ENCODE measurements around the gene DLX2.

DLX2 gene

DNA sequence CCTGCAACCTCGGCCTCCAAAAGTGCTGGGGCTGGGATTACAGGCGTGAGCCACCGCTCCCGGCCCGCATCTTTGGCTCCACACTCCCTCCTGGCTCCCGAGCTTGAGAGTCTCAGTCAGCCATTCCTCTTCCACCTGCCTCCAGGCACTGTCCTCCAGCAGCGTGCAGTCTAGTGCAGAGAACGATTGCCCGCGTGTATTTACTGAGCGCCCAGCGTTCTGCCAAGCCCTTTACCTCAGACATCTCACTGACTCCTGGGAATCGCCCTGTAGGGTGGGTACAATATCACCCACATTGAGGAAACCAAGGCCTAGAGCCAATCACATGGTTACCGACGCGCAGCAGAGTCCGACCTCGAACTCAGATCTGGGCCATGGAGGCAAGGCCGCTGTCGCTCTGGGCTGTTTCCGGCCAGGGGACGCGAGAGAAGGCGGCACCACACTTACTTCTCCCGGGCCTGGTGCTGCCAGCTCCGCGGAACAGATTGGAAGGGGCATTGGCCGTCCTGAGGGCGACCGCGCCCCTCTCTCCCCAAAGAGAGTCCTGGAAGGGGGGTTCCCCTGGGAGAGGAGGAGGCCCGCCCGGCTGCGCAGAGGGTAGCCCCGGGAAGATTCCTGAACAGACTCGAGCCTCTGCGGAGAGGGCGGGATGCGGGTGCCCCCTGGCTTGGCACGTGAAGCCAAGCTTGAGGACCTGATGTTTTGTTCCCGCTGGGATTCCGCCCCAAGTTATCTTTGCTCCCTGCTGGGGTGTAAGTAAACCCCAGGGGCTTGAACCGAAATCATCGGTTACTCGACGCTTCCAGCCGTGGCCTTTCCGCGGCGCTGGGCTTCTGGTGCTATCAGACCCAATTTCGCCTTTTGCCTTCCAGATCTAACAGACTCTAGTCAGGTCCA is 5.2 kb upstream of the DLX2 start:
- DNase-seq (ENCODE audit: low read depth), result no peak

DNA sequence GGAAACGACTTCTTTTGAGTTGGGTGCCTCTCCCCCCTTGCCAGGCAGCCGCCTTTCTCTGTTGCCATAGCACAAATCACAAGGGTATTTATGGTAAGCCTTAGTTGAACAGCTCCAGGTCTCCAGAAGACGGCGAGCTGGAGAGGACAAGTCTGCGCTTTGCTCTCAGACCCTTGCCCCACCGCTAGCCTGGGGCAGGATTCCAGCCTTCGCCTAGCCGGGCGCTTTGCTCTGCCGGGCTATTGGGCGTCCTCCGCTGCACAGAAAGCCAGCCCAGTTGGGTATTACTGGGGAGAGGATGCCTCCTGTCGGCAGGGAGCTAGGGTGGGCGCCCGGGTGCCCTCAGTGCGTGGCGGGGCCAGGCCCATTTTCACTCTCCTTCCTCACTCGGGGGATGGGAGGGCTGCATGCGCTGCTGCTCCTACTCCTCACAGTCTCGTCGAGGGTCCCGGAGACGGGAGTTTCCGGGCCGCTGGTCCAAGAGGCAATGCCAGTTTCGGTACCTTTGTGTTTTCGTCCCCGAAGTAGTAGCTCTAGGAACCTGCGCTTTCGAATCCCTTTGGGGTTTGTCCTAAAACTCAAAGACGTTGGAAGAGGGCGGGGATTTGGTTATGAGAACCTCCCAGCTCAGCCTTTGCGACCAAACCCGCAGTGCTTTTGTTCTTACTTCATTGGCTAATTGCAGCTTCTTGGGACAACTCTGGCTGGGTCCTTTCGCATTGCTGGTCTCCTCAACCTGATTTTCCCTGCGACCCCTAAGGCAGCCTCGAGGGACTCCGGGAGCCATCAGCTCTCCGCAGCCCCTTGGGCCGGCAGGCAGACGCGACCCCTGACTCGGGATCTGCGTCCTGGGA is 3.6 kb upstream of the DLX2 start:
- DNase-seq (ENCODE audit: low read depth), result no peak

DNA sequence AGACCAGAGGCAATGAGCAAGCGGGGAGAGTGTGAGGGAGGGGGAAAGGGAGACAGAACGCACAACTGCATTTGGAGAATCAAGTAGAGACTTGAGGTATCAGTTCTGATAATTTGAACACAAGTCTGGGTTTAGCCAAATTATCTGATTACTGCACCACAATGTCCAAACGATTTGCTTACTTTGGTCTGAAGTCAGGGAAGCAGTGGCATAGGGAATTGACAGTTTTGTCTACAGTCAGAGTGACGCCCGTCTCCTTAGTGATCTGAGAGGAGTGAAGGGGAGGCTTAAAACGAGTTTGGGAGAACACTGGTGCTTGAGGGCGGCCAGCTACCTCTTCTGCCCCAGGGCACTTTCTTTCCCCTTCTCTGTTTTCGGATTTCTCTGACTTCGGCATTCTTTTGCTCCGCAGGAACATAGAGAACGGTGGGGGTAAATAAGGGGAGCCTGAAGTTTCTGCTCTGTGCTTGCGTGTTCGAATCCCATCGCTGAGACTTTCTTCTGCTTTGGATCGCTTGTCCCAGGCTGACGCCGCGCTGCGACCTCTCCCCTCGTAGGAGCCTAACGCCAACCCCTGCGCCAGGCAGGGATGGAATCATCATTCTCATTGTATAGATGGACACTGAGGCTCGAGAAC is 2.9 kb upstream of the DLX2 start:
- no peak for DNase-seq (ENCODE audit: low read depth)

GRCh38 chr2:172103471-172104272 is 972 bp upstream of the DLX2 start:
- DNase-seq (ENCODE audit: low read depth), result peak; percentile 32

- DNase-seq (ENCODE audit: low read depth), result no peak
Observed at GRCh38 chr2:172101821-172102390, 794 bp downstream of the DLX2 start.

GRCh38 chr2:172100935-172101820 is 1.5 kb downstream of the DLX2 start:
- DNase-seq (ENCODE audit: low read depth), result no peak

DNA sequence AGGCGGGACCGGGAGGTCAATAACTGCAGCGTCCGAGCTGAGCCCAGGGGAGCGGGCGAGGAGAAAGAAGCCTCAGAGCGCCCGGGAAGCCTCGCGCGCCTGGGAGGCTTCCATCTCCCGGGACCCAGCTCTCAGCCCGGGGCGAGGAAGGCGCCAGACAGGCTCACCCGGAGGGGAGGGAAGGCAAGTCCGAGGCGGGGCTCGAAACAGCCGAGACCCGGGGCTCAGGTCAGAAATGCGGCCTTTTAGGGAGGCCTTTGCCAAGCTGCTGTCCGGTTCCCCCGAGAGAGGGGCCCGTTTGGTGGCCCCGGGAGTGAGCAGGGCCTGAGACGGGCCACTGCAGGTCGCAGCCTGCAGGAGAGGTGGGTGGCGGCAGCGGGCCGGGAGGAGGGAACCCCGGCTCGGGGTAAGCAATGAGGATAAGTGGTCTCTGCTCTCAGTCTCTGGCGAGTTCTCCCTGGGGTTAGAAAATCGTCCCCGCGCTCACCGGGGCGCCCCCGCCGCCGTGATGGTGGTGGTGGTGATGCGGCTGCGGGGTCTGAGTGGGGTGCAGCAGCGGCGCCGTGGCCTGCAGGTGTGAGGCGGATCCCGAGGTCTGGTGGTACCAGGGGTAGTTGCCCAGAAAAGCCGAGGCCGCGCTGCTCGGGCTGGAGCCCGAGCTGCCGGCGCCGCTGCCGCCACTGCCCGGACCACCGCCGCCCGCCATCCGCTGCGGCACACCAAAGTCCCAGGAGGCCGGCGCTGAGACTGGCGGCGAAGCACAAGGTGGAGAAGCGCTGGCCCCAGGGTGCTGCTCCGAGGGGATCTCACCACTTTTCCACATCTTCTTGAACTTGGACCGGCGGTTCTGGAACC is 2.4 kb downstream of the DLX2 start:
- DNase-seq (ENCODE audit: low read depth), result no peak

DNA sequence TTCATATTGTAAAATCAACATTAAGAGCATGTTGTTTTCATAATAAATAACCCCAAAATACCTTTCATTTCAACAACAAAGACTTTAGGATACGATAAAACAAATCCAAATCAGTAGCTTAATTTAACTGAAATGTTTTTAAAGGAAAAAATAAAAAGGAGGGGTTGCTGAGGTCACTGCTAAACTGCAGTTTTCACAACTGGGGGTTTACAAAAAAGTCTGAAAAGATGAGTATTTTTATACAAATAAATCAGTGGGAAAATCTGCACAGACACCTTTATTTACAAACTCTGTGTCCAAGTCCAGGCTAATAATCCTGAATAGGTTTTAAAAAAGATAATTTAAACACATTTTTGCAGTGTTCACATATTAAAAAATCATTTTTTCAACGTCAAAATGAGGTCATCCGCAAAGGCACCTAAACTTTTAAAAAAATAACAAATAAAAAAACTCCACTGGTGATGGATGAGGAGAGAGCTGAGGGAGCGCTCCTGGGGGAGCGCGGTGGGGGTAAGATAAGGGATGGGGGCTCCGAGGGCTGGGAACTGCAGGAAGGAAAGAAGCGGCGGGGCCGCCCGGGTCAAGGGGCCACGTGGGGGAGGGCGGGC is 3.1 kb downstream of the DLX2 start:
- no peak for DNase-seq (ENCODE audit: low read depth)

DNA sequence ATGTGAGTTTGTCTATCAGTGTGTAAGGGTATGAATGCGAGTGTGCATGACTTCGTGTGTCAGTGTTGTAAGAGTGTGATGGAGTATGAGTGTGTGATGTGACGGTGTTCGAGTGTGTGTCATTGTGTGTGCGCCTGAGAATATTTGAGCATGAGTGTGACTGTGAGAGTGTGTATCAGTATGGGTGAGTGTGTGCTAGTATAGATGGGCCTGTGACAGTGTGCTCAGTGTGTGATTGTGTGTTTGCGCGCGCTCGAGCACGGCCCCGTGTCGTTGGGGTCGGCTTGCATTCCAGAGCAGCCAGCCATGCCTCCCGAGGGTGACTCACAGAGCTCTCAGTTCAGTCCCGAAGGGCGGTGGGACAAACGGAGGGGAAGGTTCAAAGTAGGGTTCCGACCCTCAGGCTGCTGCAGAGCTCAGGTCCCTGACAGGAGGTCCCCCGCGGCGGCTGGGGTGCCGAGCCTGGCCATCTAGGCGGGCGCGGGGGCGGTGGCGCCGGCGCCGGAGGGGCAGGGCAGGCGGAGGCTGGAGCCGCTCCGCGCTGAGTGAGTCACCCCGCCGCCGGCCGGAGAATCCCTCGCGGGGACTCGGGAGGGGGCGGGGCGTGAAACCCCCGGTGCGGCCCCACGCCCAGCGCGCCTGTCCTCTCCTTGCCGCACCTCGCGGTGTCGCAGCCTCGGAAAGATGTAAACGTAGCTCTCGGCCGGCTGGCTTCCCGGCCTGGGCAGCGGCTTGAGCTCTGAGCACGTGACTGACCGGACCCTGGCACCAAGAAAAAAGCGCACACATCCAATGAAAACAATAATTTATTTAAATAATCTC is 3.8 kb downstream of the DLX2 start:
- no peak for DNase-seq (ENCODE audit: low read depth)

- DNase-seq (ENCODE audit: low read depth), result no peak
Observed at GRCh38 chr2:172098287-172098649, 4.4 kb downstream of the DLX2 start.

DNA sequence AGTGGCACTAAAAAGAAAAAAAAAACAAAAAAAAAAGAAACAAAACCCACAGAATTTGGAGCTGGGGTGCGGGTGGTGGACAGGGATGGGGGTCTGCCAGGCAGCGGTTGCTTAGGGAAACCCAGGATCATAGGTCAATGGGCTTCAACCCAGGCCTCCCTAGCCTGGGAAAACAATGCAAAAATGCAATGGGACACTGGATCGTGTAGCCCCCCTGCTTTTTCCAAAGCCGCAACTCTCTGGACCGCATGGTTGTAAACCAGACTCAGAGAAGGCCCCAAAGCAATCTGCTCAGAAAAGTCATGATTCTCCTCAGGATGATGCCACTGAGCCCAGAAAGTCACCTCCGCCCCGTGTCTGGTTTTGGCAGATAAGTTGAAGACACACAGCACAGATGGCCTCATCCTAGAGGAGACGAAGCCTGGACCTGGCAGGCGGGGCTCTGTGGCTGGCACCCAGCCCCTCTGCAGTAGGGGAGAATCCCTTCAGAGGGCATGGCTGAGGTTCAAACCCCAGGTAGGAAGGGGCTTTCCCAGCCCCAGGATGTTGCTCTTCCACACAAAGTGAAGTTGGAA is 5.1 kb downstream of the DLX2 start:
- DNase-seq (ENCODE audit: low read depth), result no peak

GRCh38 chr2:172096626-172097547 is 5.8 kb downstream of the DLX2 start:
- DNase-seq (ENCODE audit: low read depth), result no peak

DNA sequence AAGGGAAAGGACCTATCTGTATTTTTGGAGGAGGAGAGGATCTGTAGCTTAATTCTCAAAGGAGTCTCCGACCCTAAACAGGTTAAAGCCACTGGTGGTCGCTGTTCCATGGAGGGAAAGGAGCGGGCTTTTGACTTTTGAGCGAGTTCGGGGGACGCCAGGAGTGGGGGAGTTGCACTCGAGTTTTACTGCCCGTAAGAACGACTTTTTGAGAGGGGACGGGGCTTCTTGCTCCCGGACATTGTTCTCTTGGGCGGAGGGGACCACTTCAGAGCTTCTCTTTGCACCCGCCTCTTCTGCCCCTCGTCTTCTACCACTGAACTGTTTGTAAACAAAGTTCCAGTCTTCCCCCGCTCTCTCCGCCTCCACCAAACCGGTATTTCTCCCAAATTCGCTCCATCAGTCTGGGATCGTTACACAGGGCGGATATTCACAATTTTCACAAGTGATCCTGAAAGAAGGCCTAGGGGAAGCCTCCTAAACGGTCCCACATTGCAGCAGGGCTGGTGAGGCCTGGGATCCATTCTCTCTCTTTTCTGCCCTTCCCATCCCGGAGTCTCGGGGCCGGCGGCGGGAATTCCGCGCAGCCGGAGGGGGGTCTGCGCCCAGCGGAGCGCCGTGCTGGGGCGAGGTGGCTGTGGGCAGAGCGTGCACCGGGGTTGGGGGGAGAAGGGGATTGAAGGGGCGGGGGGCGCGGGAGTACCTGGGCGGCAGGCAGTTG is 6.6 kb downstream of the DLX2 start:
- no peak for DNase-seq (ENCODE audit: low read depth)

DNA sequence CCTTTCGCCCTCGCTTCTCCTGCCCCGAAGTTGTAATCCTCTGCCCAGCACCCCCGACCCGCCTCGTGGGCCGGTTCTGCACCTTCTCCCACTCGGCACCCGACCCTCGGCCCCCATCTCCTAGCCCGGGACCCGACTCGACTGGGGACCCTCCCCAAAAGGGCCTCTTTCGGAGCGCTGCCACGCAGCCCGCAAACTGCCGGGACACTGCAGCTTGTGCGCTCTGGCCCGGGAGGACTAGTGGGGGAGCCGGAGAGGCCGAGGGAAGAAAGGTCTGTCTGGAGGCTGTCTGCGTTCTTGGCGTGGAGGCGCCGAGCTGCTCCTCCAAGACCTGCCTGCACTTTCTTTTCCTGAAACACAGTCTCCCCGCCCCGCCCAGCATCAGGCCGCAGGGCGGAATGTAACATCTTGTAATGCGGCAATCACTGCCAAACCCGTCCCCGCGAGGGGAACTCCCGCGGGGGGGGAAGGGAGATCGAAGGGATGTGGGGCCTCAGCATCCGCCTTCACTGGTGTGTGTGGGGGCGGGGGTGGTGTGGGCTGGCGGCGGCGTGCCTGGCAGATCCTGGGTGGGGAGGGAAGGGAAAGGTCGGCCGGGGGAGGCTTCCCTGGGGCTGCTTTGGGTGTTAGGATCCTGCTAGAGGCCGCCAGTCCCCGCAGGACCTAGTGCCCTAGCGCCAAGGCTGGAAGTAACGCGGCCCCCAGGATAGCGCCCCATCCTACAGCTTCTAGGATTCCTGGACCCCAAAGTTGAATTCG is 7.4 kb downstream of the DLX2 start:
- DNase-seq (ENCODE audit: low read depth), result peak; percentile 67

Data from T-helper 22 cell (primary cell).